HG03342 (cell line): Measurements from ENCODE around the gene ZNF791.
"Not testable (repeated sequence)": the region's sequence is repeated elsewhere in the genome, so short reads cannot be mapped to it uniquely, and the experiment has no call there.

ENCODE experiments used
- ATAC-seq: cut with Tn5 transposase; IDR thresholded peaks from one replicate; pipeline ENCODE4 v1.9.1; 2021; ENCODE audit warnings: mild to moderate bottlenecking, moderate library complexity; ENCODE audit not compliant: unreplicated experiment

ZNF791 gene

GRCh38 chr19:12628040-12629022, 17.6 kb downstream of the ZNF791 start:
- no peak for ATAC-seq

GRCh38 chr19:12629215-12629614, 18.5 kb downstream of the ZNF791 start:
- ATAC-seq: no peak

DNA sequence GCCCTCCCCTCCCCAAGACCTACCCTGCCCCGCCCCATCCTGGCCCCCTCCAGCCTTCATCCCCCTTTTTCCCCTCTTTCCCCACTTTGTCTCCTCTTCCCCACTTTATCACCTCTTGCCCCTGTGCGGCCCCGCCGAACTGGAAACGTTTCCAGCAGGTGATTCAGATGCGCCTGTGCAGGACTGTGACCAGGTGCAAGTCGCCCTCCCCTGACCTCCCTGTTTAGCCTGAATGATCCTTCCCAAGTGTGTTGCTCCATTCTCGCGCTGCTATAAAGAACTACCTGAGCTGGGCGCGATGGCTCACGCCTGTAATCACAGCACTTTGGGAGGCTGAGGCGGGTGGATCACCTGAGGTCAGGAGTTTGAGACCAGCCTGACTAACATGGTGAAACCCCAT, 25.9 kb downstream of the ZNF791 start:
- ATAC-seq: no peak

- no peak for ATAC-seq
These were observed 28.0 kb downstream of the ZNF791 start for GRCh38 chr19:12638611-12639182.

DNA sequence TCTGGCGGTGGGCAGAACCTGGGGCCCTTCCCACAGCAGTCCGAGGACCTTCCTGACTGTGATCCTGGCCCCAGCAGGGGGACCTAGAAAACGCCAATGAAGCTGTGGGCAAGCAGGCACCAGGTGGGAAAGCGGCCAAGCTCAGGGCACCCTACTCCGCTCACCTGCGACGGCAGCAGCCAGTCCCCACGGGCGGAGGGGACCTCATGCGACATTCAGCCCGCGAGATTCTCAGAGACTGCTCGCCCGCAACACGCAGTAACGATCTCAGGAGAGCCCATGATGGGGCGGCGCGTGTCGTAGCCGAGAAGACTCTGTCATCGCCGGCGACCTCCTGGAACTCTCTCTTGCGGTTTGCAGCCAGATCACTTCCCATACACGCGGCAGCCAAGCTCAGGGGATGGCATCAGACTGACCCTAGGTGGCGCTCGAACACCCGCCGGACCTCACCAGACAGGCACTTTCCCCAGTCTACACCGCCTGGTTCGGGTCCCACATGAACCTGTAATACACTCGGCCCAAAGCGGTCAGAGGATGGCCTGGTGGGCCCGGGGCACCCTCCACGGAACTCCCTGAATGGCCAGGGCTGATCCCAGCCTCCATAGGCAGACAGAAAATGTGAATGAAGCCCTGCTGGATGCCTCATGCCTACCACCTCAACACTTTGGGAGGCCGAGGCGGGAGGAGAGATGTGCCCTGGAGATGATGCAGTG, 29.3 kb downstream of the ZNF791 start:
- ATAC-seq: no peak

GRCh38 chr19:12641456-12641855, 30.7 kb downstream of the ZNF791 start:
- ATAC-seq: no peak

DNA sequence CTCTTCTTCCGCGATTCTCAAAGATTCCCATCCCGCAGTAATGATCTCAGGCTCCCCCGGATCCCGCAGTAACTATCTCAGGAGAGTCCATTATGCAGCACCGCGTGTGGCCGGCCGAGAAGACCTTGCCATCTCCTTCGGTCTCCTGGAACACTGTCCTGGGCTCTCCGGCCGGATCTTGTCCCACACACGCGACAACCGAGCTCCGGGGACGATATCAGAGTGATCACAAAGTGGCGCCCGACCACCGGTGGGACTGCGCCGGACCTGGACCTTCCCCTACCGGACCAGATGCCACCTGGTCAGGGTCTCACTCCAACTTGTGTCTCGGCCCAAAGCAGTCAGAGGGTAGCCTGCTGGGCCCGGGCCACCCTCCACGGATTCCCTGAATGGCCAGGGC, 31.8 kb downstream of the ZNF791 start:
- ATAC-seq: no peak

- not testable (repeated sequence) for ATAC-seq
These were observed 33.0 kb downstream of the ZNF791 start for GRCh38 chr19:12643716-12644115.

- no peak for ATAC-seq
These were observed 35.8 kb downstream of the ZNF791 start for GRCh38 chr19:12646551-12646950.

DNA sequence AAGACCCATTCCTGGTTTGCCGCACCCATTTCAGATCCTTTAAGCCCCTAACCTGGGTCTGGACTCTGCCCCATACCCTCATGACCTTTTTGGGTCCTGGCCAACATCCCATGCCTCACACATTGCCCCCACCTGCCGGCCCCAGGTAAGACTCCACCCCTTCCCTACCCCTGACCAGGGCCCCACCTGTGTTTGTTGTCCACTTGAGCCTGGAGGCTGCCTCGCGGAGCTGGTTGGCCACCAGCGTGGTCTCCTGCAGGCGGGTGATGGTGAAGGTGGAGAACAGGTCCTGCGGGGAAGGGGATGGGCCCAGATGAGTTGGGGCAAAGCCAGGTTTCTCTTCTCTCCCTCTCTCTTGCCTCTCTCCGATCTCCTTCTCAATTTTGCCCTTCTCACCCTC, 36.3 kb downstream of the ZNF791 start:
- ATAC-seq: no peak

DNA sequence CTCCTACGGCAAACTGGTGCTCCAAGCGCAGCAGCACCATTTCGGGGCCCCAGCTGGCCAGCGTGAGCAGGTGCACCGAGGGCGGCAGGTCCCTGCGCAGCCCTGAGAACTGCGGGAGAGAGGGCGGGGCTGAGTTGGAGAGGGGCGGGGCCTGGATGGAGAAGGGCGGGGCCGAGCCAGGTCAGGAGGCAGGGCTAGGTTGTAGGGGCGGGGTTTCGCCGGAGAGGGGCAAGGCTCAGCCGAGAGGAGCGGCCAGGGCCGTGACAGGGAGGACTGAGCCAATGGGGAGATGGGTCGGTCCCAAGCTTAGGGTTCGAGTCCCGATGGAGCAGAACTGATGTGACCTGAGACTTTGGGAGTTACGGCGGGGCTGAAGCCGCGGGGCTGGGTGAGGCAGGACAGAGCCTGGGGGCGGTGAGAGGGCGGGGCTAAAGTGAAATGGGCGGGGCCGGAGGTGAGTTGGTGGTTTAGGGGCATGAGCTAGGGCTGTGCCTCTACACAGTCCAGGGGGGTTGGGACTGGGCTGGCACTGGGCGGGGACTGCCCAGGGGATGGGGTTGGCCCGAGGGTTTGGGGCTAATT, 36.9 kb downstream of the ZNF791 start:
- ATAC-seq: no peak

GRCh38 chr19:12648088-12648487, 37.4 kb downstream of the ZNF791 start:
- ATAC-seq: no peak

GRCh38 chr19:12649941-12650340, 39.2 kb downstream of the ZNF791 start:
- ATAC-seq: no peak

GRCh38 chr19:12652219-12652618, 41.5 kb downstream of the ZNF791 start:
- ATAC-seq: no peak

- no peak for ATAC-seq
These were observed 44.8 kb downstream of the ZNF791 start for GRCh38 chr19:12655546-12655945.

- no peak for ATAC-seq
These were observed 46.3 kb downstream of the ZNF791 start for GRCh38 chr19:12656899-12657571.

DNA sequence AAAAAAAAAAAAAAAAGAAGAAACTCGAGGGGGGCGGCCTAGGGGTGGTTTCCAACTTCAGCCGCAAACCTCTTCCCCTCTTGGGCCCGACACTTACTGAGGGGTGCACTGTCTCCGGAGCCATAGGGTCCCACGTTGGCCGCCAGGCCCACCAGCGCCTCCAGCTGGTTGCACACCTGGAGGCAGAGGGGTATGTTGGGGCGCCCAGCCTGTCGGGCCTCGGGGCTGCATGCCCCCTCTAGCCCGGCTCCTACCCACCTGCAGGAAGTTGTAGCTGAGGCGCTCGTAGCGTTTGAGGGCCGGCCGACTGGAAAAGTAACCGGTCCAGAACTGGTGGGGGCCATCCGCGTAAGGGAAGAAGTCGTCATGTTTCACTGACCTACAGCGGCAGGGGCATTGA, 47.2 kb downstream of the ZNF791 start:
- ATAC-seq: no peak

DNA sequence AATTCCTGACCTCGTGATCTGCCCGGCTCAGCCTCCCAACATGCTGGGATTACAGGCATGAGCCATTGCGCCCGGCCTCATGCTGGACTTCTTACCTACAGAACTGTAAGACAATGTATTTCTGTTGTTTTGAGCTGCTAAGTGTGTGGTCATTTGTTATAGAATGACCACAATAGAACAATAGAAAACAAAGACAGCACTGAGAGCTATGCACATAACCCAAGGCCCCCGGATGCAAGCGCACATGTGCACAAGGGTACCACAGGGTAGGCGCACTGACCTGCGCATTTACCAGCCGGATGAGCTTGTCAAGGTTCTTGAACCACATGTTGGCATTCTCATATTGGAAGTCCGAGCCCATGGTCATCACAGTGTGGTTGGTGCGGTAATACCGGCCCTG, 50.3 kb downstream of the ZNF791 start:
- ATAC-seq: no peak

DNA sequence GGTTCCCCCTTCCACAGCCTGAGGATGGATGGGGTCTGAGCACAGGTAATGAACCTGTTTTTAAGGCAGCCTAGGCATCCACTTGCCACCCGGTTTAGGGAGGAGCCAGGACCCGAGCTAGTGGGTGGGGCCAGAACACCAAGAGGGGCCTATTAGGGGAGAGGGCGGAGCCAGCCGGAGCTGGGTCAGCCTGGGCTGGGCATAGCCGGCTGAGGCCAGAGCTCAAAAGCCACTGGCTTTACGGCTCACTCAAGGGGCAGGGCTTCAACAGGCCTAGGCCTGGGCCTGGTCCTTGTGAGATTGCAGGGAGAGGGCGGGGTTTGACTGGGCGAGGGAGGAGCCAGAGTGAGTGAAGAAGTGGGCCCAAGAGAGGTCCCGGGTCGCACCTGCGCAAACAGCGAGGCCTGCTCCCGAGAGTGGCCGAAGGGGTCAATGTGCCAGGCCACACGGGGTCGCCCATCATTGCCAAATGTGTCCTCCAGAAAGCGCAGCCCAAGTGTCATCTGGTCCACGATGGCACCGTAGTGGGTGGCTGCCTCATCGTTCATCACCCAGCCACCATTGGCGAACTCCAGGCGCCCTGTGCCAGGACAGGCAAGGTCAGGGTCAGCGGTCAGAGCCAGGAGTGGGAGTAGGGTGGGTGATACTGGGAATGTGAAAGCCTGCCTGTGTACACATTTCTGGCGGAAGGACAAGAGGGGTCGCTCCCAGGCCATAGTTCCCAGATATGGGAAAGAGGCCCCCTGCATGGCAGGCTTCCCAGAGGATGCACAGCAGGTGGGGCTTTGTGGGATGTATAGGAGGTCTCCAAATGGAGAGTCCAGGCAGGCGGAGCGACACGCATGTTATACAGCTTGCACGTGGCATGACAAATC, 53.9 kb downstream of the ZNF791 start:
- no peak for ATAC-seq

- ATAC-seq: no peak
These were observed 54.5 kb downstream of the ZNF791 start for GRCh38 chr19:12665281-12665573.
